DOHH2 (cell line): ENCODE measurements around the gene CHST10.

Source experiments
- H3F3A ChIP-seq: fragments of 200-600 bp; sonication (generic), shearing (Covaris generic); 2 replicates; pipeline ENCODE4 v1.6.0; 2016; ENCODE audit warnings: antibody characterized with exemption, mild to moderate bottlenecking; ENCODE audit not compliant: control insufficient read depth, insufficient read depth
- H3K27ac ChIP-seq: fragments of 200-600 bp; sonication (generic); 2 replicates; pipeline ENCODE4 v1.5.1; 2014; ENCODE audit warnings: low read depth, mild to moderate bottlenecking, low read length, moderate library complexity
- H3K27me3 ChIP-seq: fragments of 200-600 bp; sonication (generic); 2 replicates; pipeline ENCODE4 v1.6.1; 2014; ENCODE audit warnings: mild to moderate bottlenecking, low read length, mixed read lengths; ENCODE audit not compliant: control insufficient read depth
- H3K36me3 ChIP-seq: fragments of 200-600 bp; sonication (generic); 2 replicates; pipeline ENCODE4 v1.6.1; 2014; ENCODE audit warnings: mild to moderate bottlenecking, low read length, moderate library complexity, mixed read lengths; ENCODE audit not compliant: control insufficient read depth
- H3K4me1 ChIP-seq: fragments of 200-600 bp; sonication (generic); 2 replicates; pipeline ENCODE4 v1.6.1; 2014; ENCODE audit warnings: mild to moderate bottlenecking, low read length, mixed read lengths; ENCODE audit not compliant: control insufficient read depth
- H3K4me2 ChIP-seq: fragments of 200-600 bp; sonication (generic); 2 replicates; pipeline ENCODE4 v1.6.0; 2014; ENCODE audit warnings: mild to moderate bottlenecking, low read length, moderate library complexity
- H3K4me3 ChIP-seq: fragments of 200-600 bp; sonication (generic); 2 replicates; pipeline ENCODE4 v1.5.1; 2014; ENCODE audit warnings: mild to moderate bottlenecking, low read length, mixed read lengths
- H3K79me2 ChIP-seq: fragments of 200-600 bp; sonication (generic); 2 replicates; pipeline ENCODE4 v1.6.1; 2014; ENCODE audit warnings: mild to moderate bottlenecking, low read length, mixed read lengths; ENCODE audit not compliant: control insufficient read depth
- H3K9me2 ChIP-seq: fragments of 200-600 bp; sonication (generic); replicated peaks from 2 replicates; pipeline ENCODE4 v1.6.1; 2014; ENCODE audit warnings: mild to moderate bottlenecking, low read length, mixed read lengths; ENCODE audit not compliant: control insufficient read depth
- H3K9me3 ChIP-seq: fragments of 200-600 bp; sonication (generic); 2 replicates; pipeline ENCODE4 v1.6.1; 2014; ENCODE audit warnings: antibody characterized with exemption, low read length, mixed read lengths; ENCODE audit not compliant: control insufficient read depth, insufficient read depth
- H4K20me1 ChIP-seq: fragments of 200-600 bp; sonication (generic); 2 replicates; pipeline ENCODE4 v1.6.0; 2014; ENCODE audit warnings: low read depth, mild to moderate bottlenecking, antibody characterized with exemption, low read length, moderate library complexity; ENCODE audit not compliant: control insufficient read depth, insufficient read depth
- EZH2phosphoT487 ChIP-seq: fragments of 200-600 bp; sonication (generic); IDR thresholded peaks from 2 replicates; pipeline ENCODE4 v1.6.1; 2017; ENCODE audit warnings: borderline replicate concordance, mild to moderate bottlenecking, antibody characterized with exemption, low read length, moderate library complexity, mixed read lengths
- TF ChIP-seq, protein P1 (sequence below): fragments of 200-600 bp; sonication (generic); IDR thresholded peaks from one replicate; pipeline ENCODE4 v1.5.1; 2014; ENCODE audit warnings: antibody characterized with exemption, mild to moderate bottlenecking, low read depth, low read length; ENCODE audit not compliant: poor library complexity, severe bottlenecking

CHST10 gene

DNA sequence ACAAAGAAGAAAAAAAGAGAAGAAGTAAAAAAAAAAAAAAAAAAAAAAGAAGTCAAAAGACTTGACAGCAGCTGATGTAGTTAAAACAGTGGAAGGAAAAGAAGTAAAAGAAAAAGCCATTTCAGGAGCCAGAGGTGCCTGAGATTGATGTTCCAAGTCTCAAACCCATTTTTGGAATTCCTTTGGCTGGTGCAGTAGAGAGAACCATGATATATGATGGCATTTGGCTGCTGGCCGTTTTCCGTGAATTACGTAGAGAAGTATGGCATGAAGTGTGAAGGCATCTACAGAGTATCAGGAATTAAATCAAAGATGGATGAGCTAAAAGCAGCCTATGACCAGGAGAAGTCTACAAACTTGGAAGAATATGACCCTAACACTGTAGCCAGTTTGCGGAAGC is 7.6 kb upstream of the CHST10 start:
- no peaks in the 10 kb centered on the region for H3F3A ChIP-seq
- TF ChIP-seq EZH2phosphoT487, result no peak
- TF ChIP-seq, protein P1, sequence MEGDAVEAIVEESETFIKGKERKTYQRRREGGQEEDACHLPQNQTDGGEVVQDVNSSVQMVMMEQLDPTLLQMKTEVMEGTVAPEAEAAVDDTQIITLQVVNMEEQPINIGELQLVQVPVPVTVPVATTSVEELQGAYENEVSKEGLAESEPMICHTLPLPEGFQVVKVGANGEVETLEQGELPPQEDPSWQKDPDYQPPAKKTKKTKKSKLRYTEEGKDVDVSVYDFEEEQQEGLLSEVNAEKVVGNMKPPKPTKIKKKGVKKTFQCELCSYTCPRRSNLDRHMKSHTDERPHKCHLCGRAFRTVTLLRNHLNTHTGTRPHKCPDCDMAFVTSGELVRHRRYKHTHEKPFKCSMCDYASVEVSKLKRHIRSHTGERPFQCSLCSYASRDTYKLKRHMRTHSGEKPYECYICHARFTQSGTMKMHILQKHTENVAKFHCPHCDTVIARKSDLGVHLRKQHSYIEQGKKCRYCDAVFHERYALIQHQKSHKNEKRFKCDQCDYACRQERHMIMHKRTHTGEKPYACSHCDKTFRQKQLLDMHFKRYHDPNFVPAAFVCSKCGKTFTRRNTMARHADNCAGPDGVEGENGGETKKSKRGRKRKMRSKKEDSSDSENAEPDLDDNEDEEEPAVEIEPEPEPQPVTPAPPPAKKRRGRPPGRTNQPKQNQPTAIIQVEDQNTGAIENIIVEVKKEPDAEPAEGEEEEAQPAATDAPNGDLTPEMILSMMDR, result no peak
- H3K9me2 ChIP-seq, result no peaks in the 10 kb centered on the region
- H3K27me3 ChIP-seq, result peaks cover 5% of the 10 kb centered on the region
- H3K27ac ChIP-seq, result no peak overlapping the region
- no peaks in the 10 kb centered on the region for H3K79me2 ChIP-seq
- H3K36me3 ChIP-seq, result no peaks in the 10 kb centered on the region
- no peak overlapping the region for H3K4me2 ChIP-seq
- H3K4me1 ChIP-seq, result no peaks in the 10 kb centered on the region; the same call in 1 of the 2 replicates
- no peaks in the 10 kb centered on the region for H4K20me1 ChIP-seq
- H3K9me3 ChIP-seq, result no peaks in the 10 kb centered on the region
- H3K4me3 ChIP-seq, result no peak overlapping the region

DNA sequence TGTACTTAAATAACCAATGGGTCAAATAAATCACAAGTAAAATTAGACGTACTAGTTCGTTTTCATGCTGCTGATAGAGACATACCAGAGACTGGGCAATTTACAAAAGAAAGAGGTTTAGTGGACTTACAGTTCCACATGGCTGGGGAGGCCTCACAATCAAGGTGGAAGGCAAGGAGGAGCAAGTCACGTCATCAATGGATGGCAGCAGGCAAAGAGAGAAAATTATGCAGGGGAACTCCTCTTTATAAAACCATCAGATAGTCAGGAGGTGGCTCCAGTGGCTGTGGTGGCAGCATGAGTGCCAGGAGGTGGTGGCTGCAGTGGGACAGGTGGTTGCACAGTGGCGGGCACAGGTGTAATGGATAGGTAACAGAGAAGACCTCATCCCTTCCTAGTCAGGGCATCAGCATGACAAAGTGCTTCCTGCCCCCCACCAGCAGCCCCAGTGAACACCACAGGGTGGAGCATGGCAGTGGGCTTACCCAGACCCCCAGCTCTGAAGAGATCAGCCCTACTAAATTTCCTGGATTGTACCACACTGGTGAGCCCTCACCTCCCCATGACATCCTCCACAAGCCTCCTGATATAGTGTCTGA is 6.9 kb upstream of the CHST10 start:
- Histone ChIP-seq H3F3A (no peaks in the 10 kb centered on the region), H3K9me2 (no peaks in the 10 kb centered on the region), H4K20me1 (no peaks in the 10 kb centered on the region), H3K27me3 (peaks cover 5% of the 10 kb centered on the region), H3K4me1 (no peaks in the 10 kb centered on the region; the same call in 1 of the 2 replicates), H3K79me2 (no peaks in the 10 kb centered on the region), H3K27ac (no peak overlapping the region), H3K4me3 (no peak overlapping the region), H3K4me2 (no peak overlapping the region), H3K36me3 (no peaks in the 10 kb centered on the region), H3K9me3 (no peaks in the 10 kb centered on the region)
- no peak for TF ChIP-seq EZH2phosphoT487
- TF ChIP-seq, protein P1, result no peak

DNA sequence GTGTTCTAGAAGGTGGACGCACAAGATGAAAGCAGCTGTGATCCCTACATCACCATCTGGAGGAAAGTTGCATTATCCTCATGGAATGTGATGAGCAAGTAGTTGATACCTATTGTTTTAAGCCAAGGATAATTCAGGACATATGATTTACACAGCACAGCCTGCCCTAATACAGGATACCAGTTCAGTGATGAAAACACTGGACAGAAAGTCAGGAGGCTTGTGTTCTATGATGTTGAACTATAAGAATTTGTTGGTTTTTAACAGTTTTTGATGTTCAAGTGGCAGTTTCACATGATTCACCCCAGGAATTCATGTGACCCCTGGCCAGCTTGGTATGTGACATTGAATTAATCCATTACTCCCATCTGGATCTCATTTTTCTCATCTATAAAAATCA is 6.2 kb upstream of the CHST10 start:
- H3K79me2 ChIP-seq, result no peaks in the 10 kb centered on the region
- H3K36me3 ChIP-seq, result no peaks in the 10 kb centered on the region
- no peaks in the 10 kb centered on the region for H3F3A ChIP-seq
- H3K4me1 ChIP-seq, result no peaks in the 10 kb centered on the region; the same call in 1 of the 2 replicates
- H3K4me3 ChIP-seq, result no peak overlapping the region
- peaks cover 5% of the 10 kb centered on the region for H3K27me3 ChIP-seq
- no peak overlapping the region for H3K27ac ChIP-seq
- no peak overlapping the region for H3K4me2 ChIP-seq
- TF ChIP-seq, protein P1, result no peak
- TF ChIP-seq EZH2phosphoT487, result no peak
- no peaks in the 10 kb centered on the region for H4K20me1 ChIP-seq
- H3K9me3 ChIP-seq, result no peaks in the 10 kb centered on the region
- H3K9me2 ChIP-seq, result no peaks in the 10 kb centered on the region
